ENCODE data around the gene MCM3AP. TPM values are rescaled to one million over a fixed set of nuclear protein-coding genes. Genes with fewer than 3 reads are reported as not detected.

MCM3AP gene
- total and polyA plus RNA-seq, 9 of the 15 experiments (the other 6 are each of a cell fraction or from before 2014, with no cell fraction given), result 6.5 to 179 (median 69.6) TPM

GRCh38 chr21:46229133-46229922 lies 56.1 kb downstream of the MCM3AP start (continued):
- TF ChIP-seq, protein P1, sequence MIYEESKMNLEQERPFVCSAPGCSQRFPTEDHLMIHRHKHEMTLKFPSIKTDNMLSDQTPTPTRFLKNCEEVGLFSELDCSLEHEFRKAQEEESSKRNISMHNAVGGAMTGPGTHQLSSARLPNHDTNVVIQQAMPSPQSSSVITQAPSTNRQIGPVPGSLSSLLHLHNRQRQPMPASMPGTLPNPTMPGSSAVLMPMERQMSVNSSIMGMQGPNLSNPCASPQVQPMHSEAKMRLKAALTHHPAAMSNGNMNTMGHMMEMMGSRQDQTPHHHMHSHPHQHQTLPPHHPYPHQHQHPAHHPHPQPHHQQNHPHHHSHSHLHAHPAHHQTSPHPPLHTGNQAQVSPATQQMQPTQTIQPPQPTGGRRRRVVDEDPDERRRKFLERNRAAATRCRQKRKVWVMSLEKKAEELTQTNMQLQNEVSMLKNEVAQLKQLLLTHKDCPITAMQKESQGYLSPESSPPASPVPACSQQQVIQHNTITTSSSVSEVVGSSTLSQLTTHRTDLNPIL (CRISPR knock-in tag; IDR thresholded peaks at IDR 0.05), result no peak
- TF ChIP-seq, protein P2, sequence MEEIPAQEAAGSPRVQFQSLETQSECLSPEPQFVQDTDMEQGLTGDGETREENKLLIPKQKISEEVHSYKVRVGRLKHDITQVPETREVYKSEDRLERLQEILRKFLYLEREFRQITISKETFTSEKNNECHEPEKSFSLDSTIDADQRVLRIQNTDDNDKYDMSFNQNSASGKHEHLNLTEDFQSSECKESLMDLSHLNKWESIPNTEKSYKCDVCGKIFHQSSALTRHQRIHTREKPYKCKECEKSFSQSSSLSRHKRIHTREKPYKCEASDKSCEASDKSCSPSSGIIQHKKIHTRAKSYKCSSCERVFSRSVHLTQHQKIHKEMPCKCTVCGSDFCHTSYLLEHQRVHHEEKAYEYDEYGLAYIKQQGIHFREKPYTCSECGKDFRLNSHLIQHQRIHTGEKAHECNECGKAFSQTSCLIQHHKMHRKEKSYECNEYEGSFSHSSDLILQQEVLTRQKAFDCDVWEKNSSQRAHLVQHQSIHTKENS (CRISPR knock-in tag; IDR thresholded peaks at IDR 0.05), result no peak
- TF ChIP-seq THAP12 (CRISPR knock-in tag; IDR thresholded peaks at IDR 0.05) (0 out of 2 replicates have a peak, but pooled peaks have one; percentile 8), ATF7 (IDR thresholded peaks at IDR 0.05) (no peak), GABPB2 (CRISPR knock-in tag; conservative IDR thresholded peaks at IDR 0.05) (no peak), DIDO1 (tag; IDR thresholded peaks at IDR 0.05; ENCODE audit: low read depth) (no peak), TOE1 (IDR thresholded peaks at IDR 0.05; ENCODE audit: borderline replicate concordance) (peak; percentile 24; the same call in 1 of the 2 replicates), TOE1 (CRISPR knock-in tag; IDR thresholded peaks at IDR 0.05; ENCODE audit: borderline replicate concordance, low read depth) (no peak), RBFOX2 (IDR thresholded peaks at IDR 0.05; ENCODE audit: low read depth, low read length) (peak; percentile 79), SP1 (CRISPR knock-in tag; IDR thresholded peaks at IDR 0.05) (peak; percentile 77; the same call in 1 of the 2 replicates), RB1 (IDR thresholded peaks at IDR 0.05; ENCODE audit: low read depth) (peak; percentile 31; the same call in 1 of the 2 replicates), KDM4B (IDR thresholded peaks at IDR 0.05; ENCODE audit: borderline replicate concordance in 2 of 2, low read depth in 1 of 2) (no peak), ZNF282 (CRISPR knock-in tag; IDR thresholded peaks at IDR 0.05) (no peak)
- TF ChIP-seq, protein P3, sequence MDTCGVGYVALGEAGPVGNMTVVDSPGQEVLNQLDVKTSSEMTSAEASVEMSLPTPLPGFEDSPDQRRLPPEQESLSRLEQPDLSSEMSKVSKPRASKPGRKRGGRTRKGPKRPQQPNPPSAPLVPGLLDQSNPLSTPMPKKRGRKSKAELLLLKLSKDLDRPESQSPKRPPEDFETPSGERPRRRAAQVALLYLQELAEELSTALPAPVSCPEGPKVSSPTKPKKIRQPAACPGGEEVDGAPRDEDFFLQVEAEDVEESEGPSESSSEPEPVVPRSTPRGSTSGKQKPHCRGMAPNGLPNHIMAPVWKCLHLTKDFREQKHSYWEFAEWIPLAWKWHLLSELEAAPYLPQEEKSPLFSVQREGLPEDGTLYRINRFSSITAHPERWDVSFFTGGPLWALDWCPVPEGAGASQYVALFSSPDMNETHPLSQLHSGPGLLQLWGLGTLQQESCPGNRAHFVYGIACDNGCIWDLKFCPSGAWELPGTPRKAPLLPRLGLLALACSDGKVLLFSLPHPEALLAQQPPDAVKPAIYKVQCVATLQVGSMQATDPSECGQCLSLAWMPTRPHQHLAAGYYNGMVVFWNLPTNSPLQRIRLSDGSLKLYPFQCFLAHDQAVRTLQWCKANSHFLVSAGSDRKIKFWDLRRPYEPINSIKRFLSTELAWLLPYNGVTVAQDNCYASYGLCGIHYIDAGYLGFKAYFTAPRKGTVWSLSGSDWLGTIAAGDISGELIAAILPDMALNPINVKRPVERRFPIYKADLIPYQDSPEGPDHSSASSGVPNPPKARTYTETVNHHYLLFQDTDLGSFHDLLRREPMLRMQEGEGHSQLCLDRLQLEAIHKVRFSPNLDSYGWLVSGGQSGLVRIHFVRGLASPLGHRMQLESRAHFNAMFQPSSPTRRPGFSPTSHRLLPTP (IDR thresholded peaks at IDR 0.05; ENCODE audit: borderline replicate concordance, extremely low read depth, insufficient read length), result no peak
- TF ChIP-seq, protein P4, sequence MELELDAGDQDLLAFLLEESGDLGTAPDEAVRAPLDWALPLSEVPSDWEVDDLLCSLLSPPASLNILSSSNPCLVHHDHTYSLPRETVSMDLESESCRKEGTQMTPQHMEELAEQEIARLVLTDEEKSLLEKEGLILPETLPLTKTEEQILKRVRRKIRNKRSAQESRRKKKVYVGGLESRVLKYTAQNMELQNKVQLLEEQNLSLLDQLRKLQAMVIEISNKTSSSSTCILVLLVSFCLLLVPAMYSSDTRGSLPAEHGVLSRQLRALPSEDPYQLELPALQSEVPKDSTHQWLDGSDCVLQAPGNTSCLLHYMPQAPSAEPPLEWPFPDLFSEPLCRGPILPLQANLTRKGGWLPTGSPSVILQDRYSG (tag; conservative IDR thresholded peaks at IDR 0.05; ENCODE audit: low read depth), result no peak
- TF ChIP-seq, protein P5, sequence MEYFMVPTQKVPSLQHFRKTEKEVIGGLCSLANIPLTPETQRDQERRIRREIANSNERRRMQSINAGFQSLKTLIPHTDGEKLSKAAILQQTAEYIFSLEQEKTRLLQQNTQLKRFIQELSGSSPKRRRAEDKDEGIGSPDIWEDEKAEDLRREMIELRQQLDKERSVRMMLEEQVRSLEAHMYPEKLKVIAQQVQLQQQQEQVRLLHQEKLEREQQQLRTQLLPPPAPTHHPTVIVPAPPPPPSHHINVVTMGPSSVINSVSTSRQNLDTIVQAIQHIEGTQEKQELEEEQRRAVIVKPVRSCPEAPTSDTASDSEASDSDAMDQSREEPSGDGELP (CRISPR knock-in tag; IDR thresholded peaks at IDR 0.05; ENCODE audit: borderline replicate concordance), result no peak

Data from K562 (cell line).